COR-L47 (cell line): ENCODE results near the gene SLC22A31.
A peak's percentile ranks its signal among the peaks of the same experiment; 100 is the strongest.
"Not testable (repeated sequence)": the region's sequence is repeated elsewhere in the genome, so short reads cannot be mapped to it uniquely, and the experiment has no call there.

ENCODE experiments used
- DNase-seq: peaks from one replicate; lab custom pipeline; 2025; lab: John Stamatoyannopoulos, UW

Gene SLC22A31

DNA sequence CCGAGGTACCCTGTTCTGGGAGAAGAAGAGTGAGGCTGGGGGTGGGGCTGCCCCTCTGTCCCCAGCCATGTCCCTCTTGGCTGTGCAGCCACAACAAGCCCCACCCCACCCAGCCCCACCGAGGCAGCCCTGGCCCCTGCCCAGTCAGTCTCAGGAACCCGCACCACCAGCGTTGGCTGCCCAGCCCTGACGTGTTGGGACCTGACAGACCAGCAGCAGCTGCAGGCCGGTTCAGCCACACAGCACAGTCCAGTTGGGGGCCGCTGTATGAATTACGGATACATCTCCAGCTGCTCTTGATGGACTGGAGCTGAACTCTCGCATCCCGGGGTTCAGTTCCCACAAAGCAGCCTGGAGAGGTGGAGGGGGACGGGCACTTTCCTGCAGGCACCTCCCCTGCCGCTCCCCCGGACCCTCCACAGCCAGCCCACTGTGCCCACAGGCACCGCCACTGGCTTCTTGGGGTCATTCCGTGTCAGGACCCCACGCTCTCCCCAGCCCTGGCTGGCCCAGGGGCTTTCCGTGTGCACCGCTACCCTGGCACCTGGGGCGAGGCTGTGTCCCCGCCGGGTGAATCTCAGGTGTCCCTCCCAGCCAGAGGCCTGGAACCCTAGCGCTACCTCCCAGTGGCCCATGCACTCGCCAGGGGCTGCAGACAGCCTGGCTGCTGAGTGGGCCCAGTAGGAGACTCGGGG lies 21.7 kb downstream of the SLC22A31 start:
- DNase-seq = no peak

DNA sequence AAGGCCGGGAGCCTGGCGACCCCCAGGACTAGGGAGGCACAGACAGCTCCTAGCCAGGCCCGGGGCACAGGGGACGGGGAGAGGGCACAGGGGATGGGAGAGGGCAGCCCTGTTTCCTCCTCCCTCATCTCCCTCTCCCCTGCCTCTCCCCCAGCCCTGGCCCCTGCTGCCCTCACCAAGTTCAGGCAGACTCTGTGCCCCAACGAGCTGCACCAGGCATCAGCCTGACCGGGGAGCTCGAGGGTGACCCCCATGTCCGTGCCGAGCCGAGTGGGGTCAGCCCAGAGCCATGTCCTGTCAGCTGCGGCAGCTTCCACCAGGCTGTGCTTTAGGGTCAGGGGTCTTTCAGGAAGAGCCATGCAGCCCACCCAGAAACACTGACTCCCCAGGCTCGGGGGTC lies 22.8 kb downstream of the SLC22A31 start:
- no peak for DNase-seq

DNA sequence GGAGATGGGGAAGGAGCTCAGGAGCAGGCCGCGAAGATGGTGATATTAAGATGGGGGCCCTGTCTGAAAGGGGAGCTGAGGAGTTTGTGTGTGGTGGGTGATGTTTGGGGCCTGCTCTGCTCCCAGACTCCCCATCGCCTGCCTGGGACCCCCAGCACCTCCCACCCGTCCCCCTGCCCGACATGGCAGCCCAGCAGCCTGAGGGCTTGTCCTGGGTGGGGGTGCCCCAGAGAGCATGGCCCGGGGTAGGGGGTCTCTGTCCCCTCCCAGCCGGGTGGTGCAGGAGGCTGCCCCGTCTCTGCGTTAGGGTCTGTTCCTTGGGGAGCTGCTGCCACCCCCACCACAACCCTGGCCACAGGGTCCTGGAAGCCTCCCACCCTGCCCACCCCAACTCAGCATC lies 23.6 kb downstream of the SLC22A31 start:
- DNase-seq = no peak

DNA sequence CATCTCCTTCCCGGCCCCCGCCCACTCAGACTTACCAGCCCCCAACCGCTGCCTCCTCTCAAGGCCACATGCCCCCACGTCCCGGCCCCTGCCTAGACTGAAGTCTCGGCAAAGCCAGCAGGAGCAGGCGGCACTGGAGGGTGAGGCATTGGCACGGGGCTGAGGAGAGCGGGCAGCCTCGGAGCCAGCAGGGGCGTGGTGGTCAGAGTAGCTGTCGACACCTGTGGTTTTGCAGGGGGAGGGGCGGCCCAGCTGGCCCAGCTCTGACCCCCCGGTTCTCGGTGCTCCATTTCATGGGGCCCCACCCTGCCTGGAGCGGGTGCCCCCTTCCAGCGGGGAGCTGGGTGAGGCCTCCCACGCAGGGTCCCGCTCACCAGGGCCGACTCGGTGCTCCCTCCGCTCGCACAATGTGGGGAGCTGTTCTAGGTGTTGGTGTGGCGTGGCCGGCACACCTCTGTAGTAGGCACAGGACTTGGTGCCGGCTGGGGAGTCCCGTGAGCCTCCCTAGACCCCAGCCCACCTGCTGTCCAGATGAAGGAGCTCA lies 24.1 kb downstream of the SLC22A31 start:
- no peak for DNase-seq

DNA sequence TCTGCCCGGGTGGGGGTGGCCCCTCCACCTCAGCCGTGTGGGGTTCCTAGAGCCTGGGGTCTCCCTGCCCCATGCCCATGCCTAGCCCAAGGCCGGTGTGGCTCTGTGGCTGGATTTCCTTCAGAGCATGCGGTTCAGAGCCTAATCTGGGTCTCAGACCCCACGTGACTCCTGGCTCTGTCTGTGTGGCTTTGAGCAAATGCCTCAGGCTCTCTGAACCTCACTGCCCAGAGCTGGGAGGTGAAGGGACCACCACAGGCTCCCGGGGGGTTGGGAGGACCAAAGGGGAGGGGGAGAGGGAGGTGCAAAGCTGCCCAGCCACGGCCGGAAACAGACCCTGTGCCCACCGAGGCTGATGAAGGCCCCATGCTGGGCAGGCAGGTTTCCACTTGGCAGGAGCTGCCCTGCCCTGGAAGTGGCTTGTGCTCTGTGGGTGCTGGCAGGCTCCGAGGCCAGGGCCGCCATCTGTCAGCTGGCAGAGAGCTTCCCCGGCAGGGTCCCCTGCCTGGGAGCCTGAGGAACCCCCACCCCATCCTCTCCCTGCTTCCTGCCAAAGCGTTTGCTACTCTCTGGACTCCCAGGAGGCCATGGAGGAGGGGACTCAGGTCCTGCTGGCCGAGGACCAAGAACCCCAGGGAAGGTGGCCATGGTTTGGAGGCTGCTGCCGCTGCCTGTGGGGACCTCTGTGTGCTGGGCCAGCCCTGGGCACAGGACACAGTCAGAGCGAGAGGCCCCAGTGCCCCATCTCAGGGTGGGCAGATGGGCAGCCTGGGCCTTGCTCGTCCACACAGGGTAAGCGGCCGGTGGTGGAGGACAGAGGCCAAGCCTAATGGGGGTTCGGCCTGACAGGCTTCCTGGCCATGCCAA lies 24.8 kb downstream of the SLC22A31 start:
- DNase-seq = peak; percentile 48

DNA sequence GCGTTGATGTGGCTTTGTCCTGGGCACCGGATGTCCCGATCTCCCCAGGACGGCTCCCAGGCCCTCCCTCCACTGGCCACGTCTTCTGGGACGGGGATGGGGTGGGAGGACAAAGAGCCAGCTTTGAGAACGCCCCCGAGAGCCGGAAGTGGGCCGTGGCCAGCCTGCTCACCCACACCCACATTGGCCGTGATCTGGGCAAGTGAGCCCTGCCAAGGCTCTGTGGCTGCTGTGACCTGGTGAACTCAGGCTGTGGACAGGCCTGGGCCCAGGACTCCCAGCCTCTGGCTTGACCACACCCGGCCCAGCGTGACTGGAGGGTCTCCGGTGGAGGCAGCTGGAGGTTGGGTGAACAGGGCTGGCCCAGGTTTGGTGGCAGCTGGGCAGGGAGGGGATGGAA lies 25.5 kb downstream of the SLC22A31 start:
- no peak for DNase-seq

DNA sequence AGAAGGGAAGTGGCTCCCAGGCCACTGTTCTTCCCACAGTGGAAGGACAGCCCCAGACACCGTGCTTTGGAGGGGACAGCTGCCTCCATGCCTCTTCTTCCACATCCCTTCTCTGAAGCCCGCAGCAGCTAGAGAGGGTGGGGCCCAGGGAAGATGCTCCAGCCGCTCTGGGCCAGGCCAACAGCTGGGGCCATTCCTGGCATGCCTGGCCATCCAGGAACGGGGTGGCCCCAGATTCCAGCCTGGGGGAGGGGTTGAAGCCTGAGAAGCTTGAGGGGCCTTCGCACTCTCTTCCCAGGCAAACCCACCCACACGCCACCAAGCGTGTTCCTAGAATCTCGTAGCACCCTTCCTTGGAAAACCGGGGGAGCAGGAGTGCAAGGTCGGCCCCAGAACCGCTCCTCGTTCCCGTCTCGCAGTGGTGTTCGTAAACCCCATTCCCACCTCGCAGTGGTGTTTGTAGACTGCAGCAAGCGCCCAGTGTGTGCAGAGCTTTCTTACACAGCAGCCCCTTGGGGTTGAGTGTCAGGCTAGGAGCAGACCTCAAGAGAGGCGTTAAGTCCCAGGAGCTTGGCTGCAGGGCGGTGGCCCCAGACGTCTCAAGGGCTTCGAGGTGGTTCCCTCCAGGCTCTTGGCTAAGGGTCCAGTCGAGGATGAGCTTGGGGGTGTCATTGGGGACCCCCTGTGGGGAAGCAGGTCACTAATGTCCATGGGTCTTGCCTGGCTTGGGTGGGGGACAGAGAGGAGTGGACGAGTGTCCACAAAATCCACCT lies 26.1 kb downstream of the SLC22A31 start:
- DNase-seq = no peak

DNA sequence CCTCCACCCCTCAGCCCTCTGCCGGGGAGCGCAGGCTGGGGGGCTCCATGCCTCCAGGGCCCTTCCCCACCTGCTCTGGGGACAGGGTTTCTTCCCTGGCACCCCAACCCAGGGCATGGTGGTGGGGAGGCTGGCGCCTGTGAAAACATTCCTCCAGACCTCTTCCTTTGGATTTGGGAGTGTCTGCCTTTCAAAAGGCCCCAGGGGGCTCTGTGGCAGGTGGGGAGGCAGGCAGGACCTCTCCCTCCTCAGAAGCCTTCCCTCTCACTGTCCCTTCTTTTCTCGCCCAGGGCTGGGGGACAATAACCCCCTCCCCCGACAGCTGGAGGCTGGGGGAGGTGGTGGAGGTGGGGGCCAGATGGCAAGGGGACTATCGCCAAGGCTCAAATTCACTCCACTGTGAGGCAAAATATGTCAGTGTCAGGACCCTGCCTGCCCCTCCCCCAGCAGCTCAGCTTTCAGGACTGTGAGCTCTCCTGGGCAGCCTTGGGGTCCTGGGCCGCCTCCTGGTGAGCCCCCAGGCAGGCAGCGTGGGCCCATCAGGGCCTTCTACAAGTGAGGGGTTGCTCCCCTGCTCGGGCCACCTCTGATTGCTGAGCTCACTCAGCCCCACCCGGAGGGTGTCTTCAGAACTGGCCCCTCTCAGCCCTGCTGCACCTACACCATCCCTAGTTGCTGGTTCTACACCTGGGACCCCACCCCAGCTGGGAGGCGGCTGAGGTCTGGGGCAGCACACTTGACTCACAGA lies 27.0 kb downstream of the SLC22A31 start:
- no peak for DNase-seq

DNA sequence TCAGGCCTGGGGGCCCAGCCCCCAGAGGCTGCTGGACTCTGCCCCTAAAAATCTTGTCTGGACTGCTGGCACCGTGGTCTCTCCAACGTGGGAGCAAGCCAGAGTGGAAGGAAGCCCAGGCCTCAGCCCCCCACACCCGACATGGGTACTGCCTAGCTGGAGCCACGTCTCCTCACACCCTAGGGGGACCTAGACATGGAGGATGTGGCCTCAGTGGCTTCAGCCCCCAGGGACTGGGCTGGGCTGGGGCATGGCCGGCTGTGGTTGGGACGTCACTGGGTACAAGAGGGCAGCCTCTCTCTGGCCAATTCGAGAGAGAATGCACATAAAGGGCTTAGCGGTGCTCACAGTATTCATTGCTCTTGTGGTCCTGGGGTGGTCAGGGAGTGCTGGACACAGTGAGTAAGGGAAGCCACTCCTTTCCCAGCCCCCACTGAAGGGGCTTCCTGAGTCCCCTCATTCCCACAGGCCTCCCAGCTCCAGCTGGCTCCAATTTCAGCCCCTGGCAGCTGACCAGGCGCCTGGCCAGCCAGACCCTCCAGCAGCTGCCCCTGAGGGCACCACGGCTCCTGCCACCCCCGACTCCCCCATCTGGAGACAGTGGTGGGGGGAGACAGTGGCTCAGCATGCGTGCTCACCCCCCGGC lies 27.7 kb downstream of the SLC22A31 start:
- DNase-seq = no peak

DNA sequence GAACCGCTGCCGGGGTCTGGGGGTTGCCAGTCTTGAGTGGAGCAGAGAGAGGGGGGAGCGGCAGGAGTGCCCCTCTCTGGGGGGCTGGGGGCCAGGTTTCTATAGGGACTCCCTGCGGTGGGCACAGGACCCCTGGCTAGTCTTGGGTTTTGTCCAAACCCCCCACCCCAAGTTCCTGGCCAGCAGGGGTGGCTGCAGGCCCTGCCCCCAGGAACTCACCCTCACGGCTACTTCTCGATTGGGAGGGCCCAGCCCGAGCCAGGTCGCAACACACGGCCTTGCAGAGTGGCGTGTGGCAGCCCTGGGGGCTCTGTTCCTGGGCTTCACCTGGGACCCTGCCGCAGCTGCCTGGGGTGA lies 28.2 kb downstream of the SLC22A31 start:
- DNase-seq = no peak

DNA sequence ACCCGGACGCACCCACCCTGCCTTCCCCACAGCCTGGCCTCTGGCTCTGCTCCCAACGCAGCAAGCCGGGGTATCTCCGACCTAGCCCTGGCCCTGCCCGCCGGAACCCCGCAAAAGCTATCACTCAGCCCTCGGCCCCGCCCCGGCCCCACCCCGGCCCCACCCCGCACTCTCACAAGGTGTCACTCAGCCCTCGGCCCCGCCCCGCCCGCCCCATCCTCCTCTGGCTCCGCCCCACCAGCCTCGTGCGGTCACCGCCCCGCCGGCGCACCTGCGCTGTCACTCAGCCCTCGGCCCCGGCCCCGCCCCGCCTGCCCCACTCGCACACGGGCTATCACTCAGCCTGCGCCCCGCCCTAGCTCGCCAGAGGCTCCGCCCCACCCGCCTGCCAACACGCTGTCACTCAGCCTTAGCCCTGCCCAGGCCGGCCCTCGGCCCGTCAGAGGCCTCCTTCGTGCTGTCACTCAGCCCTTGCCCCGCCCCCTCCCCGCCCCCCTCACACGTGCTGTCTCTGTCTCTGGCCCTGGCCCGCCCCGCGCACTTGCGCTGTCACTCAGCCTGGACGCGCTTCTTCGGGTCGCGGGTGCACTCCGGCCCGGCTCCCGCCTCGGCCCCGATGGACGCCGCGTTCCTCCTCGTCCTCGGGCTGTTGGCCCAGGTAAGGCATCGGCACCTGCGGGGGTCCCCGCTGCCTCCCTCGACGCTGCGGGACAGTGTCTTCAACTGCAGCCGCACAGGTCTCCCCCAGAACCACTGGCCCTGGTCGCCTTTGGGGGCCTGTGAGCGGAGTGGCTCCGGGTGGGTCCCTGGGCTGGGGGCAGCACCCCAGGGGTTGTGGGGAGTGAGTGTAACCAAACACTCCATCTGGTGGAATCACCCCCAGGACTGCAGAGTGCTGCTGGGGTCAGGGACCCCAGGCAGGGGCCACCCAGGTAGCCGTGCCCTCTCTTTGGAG lies 28.8 kb downstream of the SLC22A31 start, which contains the start of gene CDH15:
TSS of gene CDH15 (plus strand) at position 533 of the 955 bp plus-strand sequence. CDS start at position 617, 84 bp downstream.
- peak; percentile 94 for DNase-seq

DNA sequence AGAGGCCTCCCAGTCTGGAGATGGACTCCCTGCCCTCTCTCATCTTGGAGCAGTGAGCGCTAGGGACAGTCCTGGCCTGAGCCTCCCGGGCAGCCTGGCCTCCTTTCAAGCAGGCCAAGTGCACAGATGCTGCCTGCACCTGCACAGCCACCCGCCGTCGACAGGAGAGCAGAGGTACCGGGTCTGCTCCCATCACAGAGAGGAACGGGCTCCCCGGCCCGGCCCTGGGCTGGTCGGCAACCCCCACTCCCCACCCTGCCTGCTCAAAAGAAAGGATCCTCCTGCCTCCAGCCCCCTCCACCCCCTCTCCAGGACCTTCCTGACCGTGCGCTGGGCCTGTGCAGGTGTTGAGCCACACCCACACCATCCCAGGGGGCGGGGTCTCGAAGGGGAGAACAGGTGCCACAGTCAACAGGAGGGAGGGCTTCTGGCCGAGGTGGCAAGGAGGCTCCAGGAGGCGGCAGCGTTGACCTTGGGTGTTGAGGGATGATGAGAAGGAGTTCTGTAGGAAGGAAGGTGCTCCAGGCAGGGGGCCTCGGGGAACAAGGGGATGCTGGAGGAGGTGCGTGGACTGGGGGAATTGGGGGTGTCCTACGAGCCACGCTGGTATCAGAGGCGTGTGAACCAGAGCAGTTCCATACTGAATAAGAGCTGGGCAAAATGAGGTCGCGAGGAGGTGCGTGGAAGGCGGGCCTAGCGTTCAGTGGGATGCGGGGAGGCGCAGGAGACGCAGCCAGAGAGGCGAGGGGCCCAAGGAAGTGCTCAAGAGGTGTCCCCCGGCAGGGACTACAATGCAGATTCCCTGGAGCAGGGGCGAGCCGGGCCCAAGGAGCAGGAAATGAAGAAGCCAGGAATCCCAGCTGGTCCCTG lies 29.8 kb downstream of the SLC22A31 start:
- DNase-seq = peak; percentile 75

DNA sequence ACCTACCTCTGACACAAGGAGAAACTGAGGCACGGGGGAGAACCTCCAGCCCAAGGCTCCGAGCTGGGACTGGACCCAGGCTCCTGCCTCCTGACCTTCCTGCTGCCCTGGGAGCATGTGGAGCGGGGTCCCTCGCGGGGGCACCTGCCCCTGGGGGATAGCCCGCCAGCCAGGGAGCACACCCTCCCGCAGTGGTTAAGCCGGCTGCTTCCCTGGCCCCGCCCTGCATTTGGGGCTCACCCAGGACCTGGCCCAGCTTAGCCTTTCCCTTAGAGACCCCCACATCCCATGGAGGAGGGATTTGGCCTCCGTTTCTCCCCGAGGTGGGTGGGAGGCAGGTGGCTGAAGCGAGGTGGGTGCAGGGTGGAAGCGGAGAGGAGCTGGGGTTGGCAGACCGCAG lies 30.6 kb downstream of the SLC22A31 start:
- no peak for DNase-seq

DNA sequence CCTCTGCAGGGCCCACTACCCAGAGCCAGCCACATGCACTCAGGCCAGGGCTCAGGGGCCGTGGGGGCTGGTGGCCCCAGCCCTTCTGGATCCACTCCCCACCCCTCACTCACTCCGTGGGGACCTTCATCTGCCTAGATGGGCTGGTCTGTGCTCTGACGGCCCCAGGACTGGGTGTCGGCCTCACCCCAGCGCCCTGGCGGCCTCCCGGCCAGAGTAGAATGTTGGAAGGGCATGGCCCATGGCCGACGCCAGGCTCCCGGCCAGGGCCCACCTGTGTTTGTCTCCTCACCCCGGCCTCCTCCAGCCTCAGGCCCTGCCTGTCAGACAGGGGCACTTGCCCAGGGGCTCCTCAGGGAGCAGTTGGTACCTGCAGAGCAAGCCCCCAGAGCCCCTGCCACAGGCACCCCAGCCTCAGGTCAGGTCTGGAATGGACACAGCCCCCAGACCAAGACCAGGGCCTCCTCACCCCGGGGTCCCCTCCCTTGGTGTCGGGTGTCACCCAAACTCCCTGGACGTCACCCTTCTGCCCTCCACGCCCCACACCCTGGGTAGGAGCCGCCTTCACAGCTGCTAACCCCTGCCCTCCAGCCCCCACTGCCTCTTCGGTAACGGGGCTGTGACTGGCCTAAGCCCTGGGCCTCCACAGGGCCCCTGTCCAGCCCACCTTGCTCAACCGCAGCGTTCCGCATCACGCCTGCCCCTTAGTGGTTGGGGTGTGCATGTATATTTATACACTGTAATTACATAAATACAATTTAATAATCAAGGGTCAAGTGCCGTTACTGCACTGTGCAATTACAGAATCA lies 31.8 kb downstream of the SLC22A31 start:
- no peak for DNase-seq

DNA sequence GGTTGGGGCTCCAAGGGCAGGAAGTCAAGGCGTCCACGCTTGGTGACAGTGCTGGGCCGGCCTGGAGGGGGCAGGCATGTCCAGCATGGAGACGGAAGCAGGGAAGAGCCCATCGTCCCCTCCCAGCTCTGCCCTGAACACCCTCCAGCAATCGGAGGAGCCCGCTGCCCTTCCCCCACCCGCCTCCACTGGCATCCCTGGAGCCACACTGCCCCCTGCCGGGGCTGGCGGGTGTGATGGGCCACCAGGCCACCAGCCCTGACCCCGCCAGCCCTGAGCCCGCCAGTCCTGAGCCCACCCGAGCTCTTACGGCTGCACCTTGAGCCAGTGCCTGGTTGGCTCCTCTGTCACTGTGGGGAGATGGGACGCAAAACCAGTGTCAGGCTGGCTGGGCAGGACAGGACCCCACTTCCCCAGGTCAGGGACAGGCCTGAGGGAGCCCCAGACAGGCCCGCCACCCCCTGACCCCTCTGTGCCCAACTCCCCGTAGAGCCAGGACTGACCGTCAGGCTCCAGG lies 32.9 kb downstream of the SLC22A31 start:
- peak; percentile 65 for DNase-seq

DNA sequence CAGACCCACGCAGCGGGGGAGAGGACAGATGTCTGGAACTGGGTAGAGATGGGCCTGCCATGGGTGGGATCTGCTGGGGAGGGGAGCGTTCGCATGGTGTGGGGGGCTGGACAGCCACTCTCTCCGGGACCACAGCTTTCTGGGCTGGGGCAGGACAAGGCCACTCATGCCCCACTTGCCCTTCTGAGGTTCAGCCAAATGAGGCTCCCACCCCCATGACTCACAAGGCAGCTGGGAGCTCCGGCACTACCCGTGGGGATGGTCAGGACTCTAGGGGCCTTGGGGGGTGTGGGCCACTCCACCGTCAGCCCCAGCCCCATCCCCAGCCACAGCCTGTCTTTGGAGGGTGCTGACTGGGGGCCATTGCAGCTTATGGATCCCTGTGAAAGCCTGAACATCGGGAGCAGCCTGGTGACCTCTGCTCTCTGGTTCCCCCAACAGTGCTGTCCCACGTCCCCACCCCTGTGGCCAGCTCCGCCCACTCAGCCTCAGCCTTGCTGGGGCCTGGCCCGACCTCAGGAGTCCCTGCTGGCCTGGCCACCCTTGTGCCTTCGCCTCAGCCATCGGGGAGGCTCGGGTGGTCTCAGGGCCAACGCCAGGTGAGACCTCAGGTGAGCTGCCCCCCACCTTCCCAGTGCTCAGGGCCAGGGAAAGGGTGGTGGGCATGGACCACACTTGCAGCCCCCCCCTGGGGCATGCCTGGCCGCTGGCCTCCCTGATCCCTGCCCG lies 33.5 kb downstream of the SLC22A31 start:
- no peak for DNase-seq

DNA sequence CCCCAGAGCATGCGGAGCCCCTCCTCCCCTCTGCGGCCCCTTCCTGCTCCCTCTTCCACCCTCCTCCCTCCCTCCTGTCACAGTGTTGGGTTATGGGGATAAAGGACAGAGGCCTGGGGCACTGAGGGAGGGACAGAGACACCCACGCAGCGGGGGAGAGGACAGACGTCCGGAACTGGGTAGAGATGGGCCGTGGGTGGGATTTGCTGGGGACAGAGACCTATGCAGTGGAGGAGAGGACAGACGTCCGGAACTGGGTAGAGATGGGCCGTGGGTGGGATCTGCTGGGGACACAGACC lies 34.7 kb downstream of the SLC22A31 start:
- DNase-seq = not testable (repeated sequence)
